HepG2 (cell line): Measurements from ENCODE around the gene SRSF3. TPM values are rescaled to one million over a fixed set of nuclear protein-coding genes. Genes with fewer than 3 reads are reported as not detected.

ENCODE experiments used
- CAMTA2 ChIP-seq: sonication (generic); formaldehyde crosslinking; IDR thresholded peaks from 2 replicates; pipeline ENCODE4 v1.4.0; 2020; ENCODE audit warnings: mild to moderate bottlenecking, missing genetic modification reagents, borderline replicate concordance
- CBFB ChIP-seq: sonication (generic); formaldehyde crosslinking; IDR thresholded peaks from 2 replicates; pipeline ENCODE4 v1.4.0; 2020; ENCODE audit warnings: missing genetic modification reagents
- DMTF1 ChIP-seq: sonication (generic); formaldehyde crosslinking; IDR thresholded peaks from 2 replicates; pipeline ENCODE4 v1.4.0; 2020; ENCODE audit warnings: mild to moderate bottlenecking, missing genetic modification reagents
- FUBP1 ChIP-seq: sonication (generic); formaldehyde crosslinking; IDR thresholded peaks from 2 replicates; pipeline ENCODE4 v1.5.1; 2020; ENCODE audit warnings: missing genetic modification reagents, mild to moderate bottlenecking, borderline replicate concordance
- GMEB2 ChIP-seq: IDR thresholded peaks from 2 replicates; pipeline ENCODE4 v1.6.1; 2016; ENCODE audit warnings: missing biosample characterization, missing genetic modification reagents, low read depth
- HDAC2 ChIP-seq: sonication (generic); formaldehyde crosslinking; IDR thresholded peaks from 2 replicates; pipeline ENCODE4 v1.4.0; 2020; ENCODE audit warnings: missing genetic modification reagents
- HNF4A ChIP-seq: sonication (generic); formaldehyde crosslinking; IDR thresholded peaks from 2 replicates; pipeline ENCODE4 v1.4.0; 2020; ENCODE audit warnings: missing genetic modification reagents
- MBNL3 ChIP-seq: fragments of 250-450 bp; sonication (Bioruptor Pico); conservative IDR thresholded peaks from 2 replicates; pipeline ENCODE4 v1.8.0; 2022; ENCODE audit warnings: mild to moderate bottlenecking, inconsistent platforms
- MTERF4 ChIP-seq: sonication (generic); formaldehyde crosslinking; IDR thresholded peaks from 2 replicates; pipeline ENCODE4 v1.8.0; 2023; ENCODE audit warnings: mild to moderate bottlenecking, missing genetic modification reagents
- PPARG ChIP-seq: conservative IDR thresholded peaks from 2 replicates; pipeline ENCODE4 v1.6.1; 2016; ENCODE audit warnings: missing biosample characterization, missing genetic modification reagents
- RXRB ChIP-seq: IDR thresholded peaks from 2 replicates; pipeline ENCODE4 v1.6.1; 2016; ENCODE audit warnings: borderline replicate concordance, missing genetic modification reagents, missing compliant biosample characterization
- SOX6 ChIP-seq, 2 experiments: fragments of 450-650 bp in 1 of 2; sonication (generic) in 1 of 2; formaldehyde crosslinking in 1 of 2; IDR thresholded peaks; 2 replicates each; pipeline versions ENCODE4 v1.4.0 to v1.6.1; 2017 to 2020; ENCODE audit warnings: antibody characterized with exemption in 1 of 2, mild to moderate bottlenecking in 1 of 2, missing genetic modification reagents in 1 of 2
- ZKSCAN1 ChIP-seq: fragments of 150-350 bp; IDR thresholded peaks from 2 replicates; pipeline ENCODE4 v1.6.1; 2014; ENCODE audit warnings: low read length
- ZNF235 ChIP-seq: sonication (generic); formaldehyde crosslinking; IDR thresholded peaks from 2 replicates; pipeline ENCODE4 v1.8.1; 2023; ENCODE audit warnings: mild to moderate bottlenecking, missing genetic modification reagents, borderline replicate concordance
- ZNF629 ChIP-seq: sonication (generic); formaldehyde crosslinking; conservative IDR thresholded peaks from 2 replicates; pipeline ENCODE4 v1.5.0; 2020; ENCODE audit warnings: missing genetic modification reagents
- ZSCAN29 ChIP-seq: sonication (generic); formaldehyde crosslinking; conservative IDR thresholded peaks from 2 replicates; pipeline ENCODE4 v1.4.0; 2020; ENCODE audit warnings: mild to moderate bottlenecking, missing genetic modification reagents
- ZZZ3 ChIP-seq: sonication (generic); formaldehyde crosslinking; IDR thresholded peaks from 2 replicates; pipeline ENCODE4 v1.4.0; 2020; ENCODE audit warnings: missing genetic modification reagents, mild to moderate bottlenecking, borderline replicate concordance
- polyA plus RNA-seq, 8 experiments: library from polyadenylated mRNA; depleted of rRNA in 3 of 8; stranded (reverse) in 7 of 8; unstranded in 1 of 8; fragments of >200 nt; fragmentation: Illumina TruSeq in 4 of 8; extraction: Trizol in 4 of 8; gene quantifications; 2 replicates each; pipeline versions ENCODE4 v1.2.1 to v1.2.3, GENCODE V29; 2011 to 2016; ENCODE audit warnings: low read depth in 4 of 8, missing spikeins in 1 of 8, mixed read lengths in 1 of 8; ENCODE audit not compliant: insufficient read depth in 1 of 8
- total RNA-seq, 5 experiments: library from RNA; depleted of rRNA; stranded (reverse); fragments of >200 nt; fragmentation: Illumina TruSeq; extraction: Trizol; gene quantifications; 2 replicates each; pipeline ENCODE4 v1.2.3, GENCODE V29; 2016; ENCODE audit warnings: low read depth in 1 of 5
- TF ChIP-seq, protein P1 (sequence below): sonication (generic); formaldehyde crosslinking; IDR thresholded peaks from 2 replicates; pipeline ENCODE4 v1.5.0; 2020; ENCODE audit warnings: mild to moderate bottlenecking, missing genetic modification reagents

SRSF3 gene
- total and polyA plus RNA-seq, 2 of the 13 experiments (the other 11 are each of a cell fraction or from before 2014, with no cell fraction given) = 206 to 684 TPM

DNA sequence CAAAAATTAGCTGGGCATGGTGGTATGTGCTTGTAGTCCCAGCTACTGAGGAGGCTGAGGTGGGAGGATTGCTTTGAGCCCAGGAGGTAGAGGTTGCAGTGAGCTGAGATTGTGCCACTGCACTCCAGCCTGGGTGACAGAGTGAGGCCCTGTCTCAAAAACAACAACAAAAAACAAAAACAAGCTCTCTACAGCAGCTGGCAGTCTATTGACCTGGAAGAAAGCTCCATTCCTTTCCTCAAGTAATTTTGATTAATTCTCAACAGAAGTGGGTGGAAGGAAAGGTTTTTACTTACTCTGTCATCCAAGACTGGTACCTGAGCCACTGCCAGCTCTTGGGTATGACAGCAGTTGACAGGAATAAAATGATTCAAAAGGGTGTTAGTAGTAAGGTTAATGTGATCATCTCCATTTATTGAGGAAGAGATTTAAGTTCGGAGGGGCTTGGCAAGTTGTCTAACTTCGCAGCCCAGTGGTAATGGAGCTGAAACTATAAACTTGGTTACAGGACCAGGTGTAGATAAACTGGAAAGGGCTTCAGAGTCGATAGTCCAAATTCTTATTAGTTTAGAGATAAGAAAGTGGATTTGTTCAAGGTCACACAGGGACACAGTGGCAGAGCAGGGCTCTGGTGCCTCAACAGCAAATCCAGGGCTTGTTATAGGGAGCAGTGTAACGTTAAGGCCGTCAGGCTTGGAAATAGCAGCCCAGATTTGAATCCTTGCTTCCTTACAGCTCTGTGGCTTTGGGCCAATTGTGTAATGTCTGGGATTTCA, 14.8 kb downstream of the SRSF3 start (continued):
- TF ChIP-seq ZNF235 (CRISPR knock-in tag) (no peak), CBFB (CRISPR knock-in tag) (no peak), ZNF629 (peak; percentile 19; the same call in 1 of the 2 replicates), MBNL3 (CRISPR knock-in tag) (no peak), SOX6 (IDR thresholded peaks at IDR 0.05) (no peak), SOX6 (CRISPR knock-in tag; IDR thresholded peaks at IDR 0.05) (peak; percentile 86), DMTF1 (0 out of 2 replicates have a peak, but pooled peaks have one; percentile 49), RXRB (CRISPR knock-in tag) (peak; percentile 88), PPARG (CRISPR knock-in tag) (no peak), ZZZ3 (CRISPR knock-in tag) (no peak), HDAC2 (peak; percentile 61), FUBP1 (CRISPR knock-in tag) (no peak), ZKSCAN1 (no peak), CAMTA2 (CRISPR knock-in tag) (no peak), GMEB2 (no peak), MTERF4 (CRISPR knock-in tag) (no peak; the same call in 1 of the 2 replicates), ZSCAN29 (CRISPR knock-in tag) (peak; percentile 78; the same call in 1 of the 2 replicates), HNF4A (CRISPR knock-in tag) (peak; percentile 90)
- TF ChIP-seq, protein P1, sequence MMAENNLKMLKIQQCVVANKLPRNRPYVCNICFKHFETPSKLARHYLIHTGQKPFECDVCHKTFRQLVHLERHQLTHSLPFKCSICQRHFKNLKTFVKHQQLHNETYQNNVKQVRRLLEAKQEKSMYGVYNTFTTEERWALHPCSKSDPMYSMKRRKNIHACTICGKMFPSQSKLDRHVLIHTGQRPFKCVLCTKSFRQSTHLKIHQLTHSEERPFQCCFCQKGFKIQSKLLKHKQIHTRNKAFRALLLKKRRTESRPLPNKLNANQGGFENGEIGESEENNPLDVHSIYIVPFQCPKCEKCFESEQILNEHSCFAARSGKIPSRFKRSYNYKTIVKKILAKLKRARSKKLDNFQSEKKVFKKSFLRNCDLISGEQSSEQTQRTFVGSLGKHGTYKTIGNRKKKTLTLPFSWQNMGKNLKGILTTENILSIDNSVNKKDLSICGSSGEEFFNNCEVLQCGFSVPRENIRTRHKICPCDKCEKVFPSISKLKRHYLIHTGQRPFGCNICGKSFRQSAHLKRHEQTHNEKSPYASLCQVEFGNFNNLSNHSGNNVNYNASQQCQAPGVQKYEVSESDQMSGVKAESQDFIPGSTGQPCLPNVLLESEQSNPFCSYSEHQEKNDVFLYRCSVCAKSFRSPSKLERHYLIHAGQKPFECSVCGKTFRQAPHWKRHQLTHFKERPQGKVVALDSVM (CRISPR knock-in tag) = peak; percentile 97
